ENCODE results near the gene GORASP2.

Gene GORASP2

GRCh38 chr2:170923799-170924198 lies 5.3 kb upstream of the GORASP2 start:
- DNase-seq (ENCODE audit: low read depth in 2 of 2), result no peak

- DNase-seq (ENCODE audit: low read depth in 2 of 2), result no peak
These were observed 4.1 kb upstream of the GORASP2 start for GRCh38 chr2:170924969-170925368.

GRCh38 chr2:170925923-170926322 lies 3.1 kb upstream of the GORASP2 start:
- no peak for DNase-seq (ENCODE audit: low read depth in 2 of 2)

- DNase-seq (ENCODE audit: low read depth in 2 of 2), result no peak
These were observed 2.2 kb upstream of the GORASP2 start for GRCh38 chr2:170926743-170927297.

GRCh38 chr2:170928036-170928823 lies 823 bp upstream of the GORASP2 start:
- no peak for DNase-seq (ENCODE audit: low read depth in 2 of 2)

- DNase-seq (ENCODE audit: low read depth in 2 of 2), result peak; percentile 8 to 32
These were observed 615 bp downstream of the GORASP2 start for GRCh38 chr2:170929686-170930050.

DNA sequence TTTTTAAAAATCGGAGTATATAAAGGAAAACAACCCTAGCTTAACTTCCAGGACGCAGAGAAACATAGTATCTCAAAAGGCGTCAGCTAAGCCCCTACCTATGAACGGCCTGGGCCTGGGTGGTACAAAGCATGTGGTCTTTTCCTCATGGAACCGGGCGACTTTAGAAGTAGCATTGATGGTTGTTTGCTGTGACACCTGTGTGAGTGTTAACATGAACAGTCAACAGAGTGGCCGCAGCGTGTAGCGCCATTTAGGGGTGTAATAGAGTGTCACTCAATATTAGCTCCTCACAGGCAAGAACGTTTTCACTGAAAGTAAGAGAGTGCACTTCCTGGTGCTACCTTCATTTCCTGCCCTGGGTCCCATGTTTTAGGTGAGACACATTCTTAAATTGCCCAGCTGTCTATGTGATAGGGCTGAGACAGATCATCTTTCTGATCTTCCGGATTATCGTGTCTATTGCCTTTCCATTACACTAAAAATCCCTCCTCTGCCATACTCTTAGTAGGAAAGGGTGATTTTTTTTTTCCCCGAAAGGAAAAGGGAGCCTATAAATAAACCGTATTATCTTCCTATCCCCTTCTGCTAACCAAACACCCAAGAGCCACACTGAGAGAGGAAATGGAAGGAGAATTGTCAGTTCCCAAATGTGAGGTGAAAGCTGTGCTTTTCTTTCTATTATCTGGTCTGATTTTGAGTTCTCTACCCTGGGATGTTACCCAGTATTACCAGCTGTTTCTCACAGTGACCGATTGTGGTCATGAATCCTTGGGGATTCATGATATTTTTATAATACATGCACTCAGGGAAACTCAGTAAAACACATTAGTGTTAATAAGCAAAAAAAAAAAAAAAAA lies 1.3 kb downstream of the GORASP2 start:
- peak; percentile 23 to 30 for DNase-seq (ENCODE audit: low read depth in 2 of 2)

GRCh38 chr2:170930991-170931266 lies 1.9 kb downstream of the GORASP2 start:
- no peak for DNase-seq (ENCODE audit: low read depth in 2 of 2)

DNA sequence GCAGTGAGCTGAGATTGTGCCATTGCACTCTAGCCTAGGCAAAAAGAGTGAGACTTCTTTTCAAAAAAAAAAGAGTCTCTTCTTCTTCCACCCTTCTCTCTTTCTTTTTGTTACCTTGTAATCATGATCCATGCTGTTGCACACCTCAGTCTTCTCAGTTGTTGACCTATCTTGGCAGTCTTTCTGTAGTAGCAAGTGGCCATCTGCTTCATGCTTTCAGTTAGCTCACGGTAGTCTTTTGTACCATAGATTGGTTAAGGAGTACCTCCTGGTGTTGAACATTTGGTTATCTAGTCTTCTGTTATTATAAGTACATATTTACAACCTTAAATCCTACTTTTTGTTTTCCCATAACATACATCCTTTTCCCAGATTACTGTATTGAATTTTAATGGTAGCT lies 3.1 kb downstream of the GORASP2 start:
- DNase-seq (ENCODE audit: low read depth in 2 of 2), result no peak

DNA sequence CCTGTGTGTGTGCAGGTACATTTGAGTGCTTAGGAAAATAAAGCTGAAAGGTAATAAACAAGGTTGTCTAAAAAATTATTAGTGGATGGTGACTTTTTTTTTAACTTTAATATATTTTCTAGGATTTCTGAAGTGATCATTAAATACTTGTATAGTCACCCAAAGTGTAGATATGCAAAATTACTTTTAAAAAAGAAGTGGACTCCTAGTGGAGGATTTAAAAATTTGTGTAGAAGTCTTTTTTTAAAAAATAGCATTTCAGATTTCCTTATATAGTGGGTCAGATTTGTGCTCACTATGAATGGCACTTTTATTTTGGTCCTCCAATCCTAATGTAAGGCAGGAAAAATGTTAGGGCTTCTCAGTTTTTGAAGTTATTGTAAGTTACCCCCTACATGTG lies 3.9 kb downstream of the GORASP2 start:
- DNase-seq (ENCODE audit: low read depth in 2 of 2), result no peak

DNA sequence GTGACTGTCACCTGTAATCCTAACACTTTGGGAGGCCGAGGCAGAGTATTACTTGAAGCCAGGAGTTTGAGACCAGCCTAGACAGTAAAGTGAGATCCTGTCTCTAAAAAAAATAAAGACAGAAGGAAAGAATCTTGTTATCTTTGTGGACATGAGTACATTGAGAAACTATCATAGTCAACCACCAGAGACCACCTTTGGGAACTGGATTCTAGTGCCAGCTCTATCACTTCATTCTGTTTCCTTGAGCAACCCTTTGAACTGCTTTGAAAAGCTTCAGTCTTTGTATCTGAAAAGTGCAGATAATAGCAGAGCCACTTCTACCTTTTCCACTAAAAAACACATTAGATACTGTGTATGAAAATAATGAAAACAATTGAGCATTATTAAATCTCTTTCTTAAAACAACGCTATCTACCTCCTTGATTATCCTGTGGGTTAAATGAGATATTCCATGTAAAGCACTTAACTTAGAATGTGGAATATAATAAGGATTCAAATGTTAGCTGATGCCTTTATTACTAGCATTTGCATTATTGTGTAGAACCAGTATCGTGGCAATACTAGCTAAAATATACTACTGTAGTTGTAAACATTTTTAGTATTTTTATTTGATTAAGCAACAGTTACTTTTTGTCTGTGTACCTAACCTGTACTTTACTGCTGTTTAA lies 8.8 kb downstream of the GORASP2 start:
- DNase-seq (ENCODE audit: low read depth in 2 of 2), result no peak

DNA sequence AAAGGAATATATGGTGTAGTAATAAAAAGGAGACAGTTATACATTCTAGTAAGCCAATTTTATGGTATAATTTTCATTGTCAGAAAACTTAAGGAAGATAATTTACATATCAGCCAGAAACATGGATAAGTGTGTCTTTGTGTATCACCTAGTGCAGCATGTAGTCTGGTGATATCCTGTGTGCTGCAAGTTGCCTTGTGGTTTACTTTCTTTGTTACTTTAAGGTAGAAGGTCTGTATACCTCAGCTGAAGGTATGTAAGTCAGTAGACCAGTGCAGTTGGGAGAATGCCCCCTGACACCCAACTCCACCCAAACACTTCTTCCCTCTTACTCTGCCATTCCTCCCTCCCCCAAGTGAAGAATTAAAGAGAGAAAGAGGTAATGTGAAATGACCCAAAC lies 11.0 kb downstream of the GORASP2 start:
- DNase-seq (ENCODE audit: low read depth in 2 of 2), result no peak

DNA sequence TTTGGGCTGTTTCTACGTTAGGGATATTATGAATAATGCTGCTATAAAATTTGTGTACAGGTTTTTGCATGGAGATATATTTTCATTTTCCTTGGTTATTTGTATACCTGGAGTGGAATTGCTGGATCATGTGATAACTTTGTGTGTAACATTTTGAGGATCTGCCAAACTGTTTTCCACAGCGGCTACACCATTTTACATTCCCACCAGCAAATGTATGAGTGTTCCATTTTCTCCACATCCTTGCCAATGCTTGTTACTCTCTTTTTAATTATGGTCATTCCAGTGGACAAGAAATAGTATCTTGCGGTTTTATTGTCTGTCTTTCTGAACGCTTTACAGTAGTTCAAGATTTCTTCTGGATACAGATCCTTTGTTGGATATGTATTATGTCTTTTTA lies 13.6 kb downstream of the GORASP2 start:
- no peak for DNase-seq (ENCODE audit: low read depth in 2 of 2)

GRCh38 chr2:170943041-170943440 lies 14.0 kb downstream of the GORASP2 start:
- DNase-seq (ENCODE audit: low read depth in 2 of 2), result no peak

DNA sequence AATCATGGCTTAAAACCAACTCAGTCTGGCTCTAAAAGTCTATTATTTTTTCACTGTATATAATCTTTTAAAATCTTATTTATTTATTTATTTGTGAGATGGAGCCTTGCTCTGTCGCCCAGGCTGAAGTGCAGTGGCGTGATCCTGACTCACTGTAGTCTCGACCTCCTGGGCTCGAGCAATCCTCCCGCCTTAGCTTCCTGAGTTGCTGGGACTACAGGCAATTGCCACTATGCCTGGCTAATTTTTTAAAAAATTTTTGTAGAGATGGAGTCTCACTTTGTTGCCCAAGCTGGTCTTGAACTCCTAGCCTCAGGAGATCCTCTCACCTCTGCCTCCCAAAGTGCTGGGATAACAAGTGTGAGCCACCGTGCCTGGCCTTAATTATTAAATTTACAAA lies 14.5 kb downstream of the GORASP2 start:
- no peak for DNase-seq (ENCODE audit: low read depth in 2 of 2)

GRCh38 chr2:170944545-170944944 lies 15.5 kb downstream of the GORASP2 start:
- no peak for DNase-seq (ENCODE audit: low read depth in 2 of 2)

DNA sequence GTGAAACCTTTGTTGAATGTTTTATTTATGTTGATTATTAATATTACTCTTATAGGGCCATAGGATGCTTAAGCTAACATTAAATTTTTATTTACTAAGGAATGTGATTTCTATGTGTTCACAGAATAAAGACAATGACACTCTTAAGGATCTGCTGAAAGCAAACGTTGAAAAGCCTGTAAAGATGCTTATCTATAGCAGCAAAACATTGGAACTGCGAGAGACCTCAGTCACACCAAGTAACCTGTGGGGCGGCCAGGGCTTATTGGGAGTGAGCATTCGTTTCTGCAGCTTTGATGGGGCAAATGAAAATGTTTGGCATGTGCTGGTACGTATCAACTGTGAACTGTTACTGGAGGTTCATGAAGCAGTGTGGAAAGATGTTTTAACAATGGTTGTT lies 20.4 kb downstream of the GORASP2 start:
- DNase-seq (ENCODE audit: low read depth in 2 of 2), result no peak

DNA sequence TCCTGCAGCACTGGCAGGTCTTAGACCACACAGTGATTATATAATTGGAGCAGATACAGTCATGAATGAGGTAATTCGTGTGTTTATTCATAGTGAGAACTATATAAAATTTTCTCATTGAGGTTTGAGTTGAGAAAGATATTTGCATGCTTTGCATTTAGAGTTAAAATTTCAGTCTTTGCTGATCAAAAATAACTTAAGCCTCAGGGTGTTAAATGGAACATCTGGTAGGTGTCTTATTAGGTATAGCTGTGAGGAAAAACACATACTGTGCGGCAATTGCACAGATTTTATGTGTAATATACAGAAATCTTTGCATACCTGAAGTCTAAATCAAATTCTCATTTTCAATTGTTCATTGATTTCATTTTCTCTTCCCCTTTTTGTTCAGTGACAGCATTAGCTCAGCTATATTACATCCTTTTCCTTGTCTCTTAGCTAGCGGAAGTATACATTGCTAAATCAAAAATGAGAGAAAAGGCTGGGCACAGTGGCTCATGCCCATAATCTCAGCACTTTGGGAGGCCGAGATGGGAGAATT lies 21.2 kb downstream of the GORASP2 start:
- DNase-seq (ENCODE audit: low read depth in 2 of 2), result no peak

GRCh38 chr2:170953941-170954340 lies 24.9 kb downstream of the GORASP2 start:
- DNase-seq (ENCODE audit: low read depth in 2 of 2), result no peak

DNA sequence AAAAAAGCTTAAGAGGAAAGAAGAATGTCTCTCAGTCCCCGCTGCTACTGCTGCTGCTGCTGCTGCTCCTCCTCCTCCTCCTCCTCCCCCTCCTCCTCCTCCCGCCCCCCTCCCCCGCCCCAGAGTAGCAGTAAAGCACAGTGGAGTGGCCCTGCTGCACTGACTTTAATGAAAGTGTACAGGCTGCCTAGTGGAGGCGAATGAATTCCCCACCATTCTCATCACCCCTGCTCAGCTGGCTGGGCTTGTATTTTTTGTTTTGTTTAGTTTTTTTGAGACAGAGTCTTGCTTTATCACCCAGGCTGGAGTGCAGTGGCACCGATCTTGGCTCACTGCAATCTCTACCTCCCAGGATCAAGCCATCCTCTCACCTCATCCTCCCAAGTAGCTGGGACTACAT lies 34.3 kb downstream of the GORASP2 start:
- DNase-seq (ENCODE audit: low read depth in 2 of 2), result no peak

DNA sequence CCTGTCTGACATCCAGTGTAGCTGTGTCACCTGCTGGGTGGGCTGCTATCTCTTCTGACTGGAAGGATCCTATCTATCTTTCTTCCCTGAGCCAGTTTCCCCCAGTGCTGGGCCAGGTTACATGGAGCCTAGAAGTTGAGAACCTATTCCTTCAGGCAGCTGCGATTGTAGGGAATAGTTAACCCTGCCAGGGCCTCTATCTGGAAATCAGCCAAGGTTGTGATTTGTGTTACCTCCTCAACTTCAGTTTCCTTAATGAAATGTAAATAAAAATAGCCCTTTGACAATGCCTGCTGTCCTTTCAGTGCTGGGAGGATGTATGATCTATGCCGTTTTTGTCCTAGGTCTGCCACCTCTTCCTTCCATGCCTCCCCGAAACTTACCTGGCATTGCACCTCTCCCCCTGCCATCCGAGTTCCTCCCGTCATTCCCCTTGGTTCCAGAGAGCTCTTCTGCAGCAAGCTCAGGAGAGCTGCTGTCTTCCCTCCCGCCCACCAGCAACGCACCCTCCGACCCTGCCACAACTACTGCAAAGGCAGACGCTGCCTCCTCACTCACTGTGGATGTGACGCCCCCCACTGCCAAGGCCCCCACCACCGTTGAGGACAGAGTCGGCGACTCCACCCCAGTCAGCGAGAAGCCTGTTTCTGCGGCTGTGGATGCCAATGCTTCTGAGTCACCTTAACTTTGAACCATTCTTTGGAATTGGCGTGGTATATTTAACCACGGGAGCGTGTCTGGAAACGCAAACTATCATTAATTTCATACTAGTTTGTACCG lies 36.6 kb downstream of the GORASP2 start:
- DNase-seq (ENCODE audit: low read depth in 2 of 2), result no peak

Data from stimulated activated CD8-positive, alpha-beta memory T cell treated with anti-CD3 and anti-CD28 coated beads, Interleukin-7, amount 100 ng/mL, for 4 hours (primary cell).